NB4 (cell line): ENCODE data around the gene FLT1.
A peak's percentile ranks its signal among the peaks of the same experiment; 100 is the strongest.

Source experiments
- DNase-seq: peaks from one replicate; pipeline ENCODE4 v3.0.0; 2010; ENCODE audit warnings: low read depth
- H3K4me3 ChIP-seq: one replicate; pipeline ENCODE4 v1.5.1; 2011; ENCODE audit warnings: mild to moderate bottlenecking, low read depth, low read length, moderate library complexity
- MYC ChIP-seq: IDR thresholded peaks from 2 replicates; pipeline ENCODE4 v1.6.1; 2011; ENCODE audit warnings: low read depth, low read length
- POLR2A ChIP-seq: IDR thresholded peaks from 2 replicates; pipeline ENCODE4 v1.6.1; 2011; ENCODE audit warnings: mild to moderate bottlenecking; ENCODE audit not compliant: insufficient read length; ENCODE audit errors: extremely low read depth
- TF ChIP-seq, protein P1 (sequence below): IDR thresholded peaks from 2 replicates; pipeline ENCODE4 v1.6.1; 2011; ENCODE audit warnings: low read depth, low read length
- TF ChIP-seq, protein P2 (sequence below): IDR thresholded peaks from one replicate; pipeline ENCODE4 v1.5.1; 2012; ENCODE audit warnings: low read depth, low read length

Gene FLT1

DNA sequence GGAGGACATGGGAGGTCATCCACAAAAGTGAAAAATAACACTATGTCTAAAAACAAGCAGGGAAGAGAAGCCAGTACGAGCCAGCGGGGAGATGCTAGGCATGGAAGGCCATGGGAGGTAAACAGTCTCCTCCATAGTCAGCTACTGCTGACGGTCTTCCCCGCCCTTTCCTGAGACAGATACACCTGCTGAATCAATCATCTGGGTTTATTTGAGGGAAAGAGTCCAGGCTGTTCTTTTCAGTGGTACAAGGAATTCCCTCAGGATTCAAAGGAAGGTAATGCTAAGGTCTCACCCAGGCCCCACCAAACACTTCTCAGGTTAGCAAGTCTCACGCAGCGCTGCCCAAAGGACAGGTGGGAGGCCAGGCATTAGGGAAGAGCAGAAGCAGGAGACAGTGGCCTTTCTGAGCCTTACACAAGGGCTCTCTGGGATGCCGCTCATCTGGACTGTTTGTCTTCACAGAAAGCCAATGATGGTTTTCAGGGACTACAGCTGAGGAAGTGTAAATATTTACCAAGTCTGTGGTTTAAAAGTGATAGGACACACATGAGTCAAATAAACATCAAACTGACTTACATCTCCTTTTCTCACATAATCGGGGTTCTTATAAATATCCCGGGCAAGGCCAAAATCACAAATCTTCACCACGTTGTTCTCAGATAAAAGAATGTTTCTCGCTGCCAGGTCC lies 173.9 kb downstream of the FLT1 start:
- TF ChIP-seq, protein P1, sequence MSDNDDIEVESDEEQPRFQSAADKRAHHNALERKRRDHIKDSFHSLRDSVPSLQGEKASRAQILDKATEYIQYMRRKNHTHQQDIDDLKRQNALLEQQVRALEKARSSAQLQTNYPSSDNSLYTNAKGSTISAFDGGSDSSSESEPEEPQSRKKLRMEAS, result no peak
- TF ChIP-seq POLR2A (no peak), MYC (no peak)
- TF ChIP-seq, protein P2, sequence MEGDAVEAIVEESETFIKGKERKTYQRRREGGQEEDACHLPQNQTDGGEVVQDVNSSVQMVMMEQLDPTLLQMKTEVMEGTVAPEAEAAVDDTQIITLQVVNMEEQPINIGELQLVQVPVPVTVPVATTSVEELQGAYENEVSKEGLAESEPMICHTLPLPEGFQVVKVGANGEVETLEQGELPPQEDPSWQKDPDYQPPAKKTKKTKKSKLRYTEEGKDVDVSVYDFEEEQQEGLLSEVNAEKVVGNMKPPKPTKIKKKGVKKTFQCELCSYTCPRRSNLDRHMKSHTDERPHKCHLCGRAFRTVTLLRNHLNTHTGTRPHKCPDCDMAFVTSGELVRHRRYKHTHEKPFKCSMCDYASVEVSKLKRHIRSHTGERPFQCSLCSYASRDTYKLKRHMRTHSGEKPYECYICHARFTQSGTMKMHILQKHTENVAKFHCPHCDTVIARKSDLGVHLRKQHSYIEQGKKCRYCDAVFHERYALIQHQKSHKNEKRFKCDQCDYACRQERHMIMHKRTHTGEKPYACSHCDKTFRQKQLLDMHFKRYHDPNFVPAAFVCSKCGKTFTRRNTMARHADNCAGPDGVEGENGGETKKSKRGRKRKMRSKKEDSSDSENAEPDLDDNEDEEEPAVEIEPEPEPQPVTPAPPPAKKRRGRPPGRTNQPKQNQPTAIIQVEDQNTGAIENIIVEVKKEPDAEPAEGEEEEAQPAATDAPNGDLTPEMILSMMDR, result no peak
- DNase-seq, result no peak
- H3K4me3 ChIP-seq, result no peak overlapping the region

DNA sequence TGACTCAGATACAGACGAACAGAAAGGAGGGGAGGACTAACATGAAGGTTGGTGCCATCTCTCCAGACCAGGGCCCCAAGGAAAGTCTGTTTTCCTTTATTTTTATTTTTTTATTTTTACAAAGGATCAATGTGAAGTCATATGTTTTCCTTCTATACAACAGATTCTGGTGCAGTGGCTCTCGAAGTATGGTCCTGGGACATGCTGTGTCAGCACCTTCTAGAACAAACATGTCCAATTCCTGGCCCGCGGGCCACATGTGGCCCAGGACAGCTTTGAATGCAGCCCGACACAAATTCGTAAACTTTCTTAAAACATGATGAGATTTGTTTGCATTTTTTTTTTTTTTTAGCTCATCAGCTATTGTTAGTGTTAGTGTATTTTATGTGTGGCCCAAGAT lies 174.7 kb downstream of the FLT1 start:
- H3K4me3 ChIP-seq, result no peak overlapping the region
- TF ChIP-seq, protein P2, result no peak
- TF ChIP-seq MYC (no peak), POLR2A (no peak)
- TF ChIP-seq, protein P1, result no peak
- no peak for DNase-seq

DNA sequence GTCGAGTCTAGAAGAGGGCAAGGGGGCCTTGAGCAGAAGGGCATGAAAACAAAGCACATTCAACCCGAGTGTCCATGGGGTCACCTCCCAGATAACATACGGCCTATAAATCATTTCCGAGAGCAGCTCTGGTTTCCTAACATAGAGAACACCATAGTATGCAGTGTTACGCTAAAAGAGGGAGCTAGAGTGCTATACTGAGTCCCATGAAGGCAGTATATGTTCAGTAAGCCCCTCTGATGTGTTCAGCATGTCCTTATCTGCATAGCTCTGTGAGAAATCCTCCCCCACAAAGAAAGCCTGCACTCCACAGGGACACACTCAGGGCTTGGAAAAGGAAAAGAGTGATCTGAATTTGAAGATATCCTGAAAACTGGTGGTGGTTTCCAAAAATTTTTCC lies 175.4 kb downstream of the FLT1 start:
- TF ChIP-seq, protein P2, result no peak
- TF ChIP-seq, protein P1, result no peak
- TF ChIP-seq POLR2A (no peak), MYC (no peak)
- no peak overlapping the region for H3K4me3 ChIP-seq
- DNase-seq, result no peak

DNA sequence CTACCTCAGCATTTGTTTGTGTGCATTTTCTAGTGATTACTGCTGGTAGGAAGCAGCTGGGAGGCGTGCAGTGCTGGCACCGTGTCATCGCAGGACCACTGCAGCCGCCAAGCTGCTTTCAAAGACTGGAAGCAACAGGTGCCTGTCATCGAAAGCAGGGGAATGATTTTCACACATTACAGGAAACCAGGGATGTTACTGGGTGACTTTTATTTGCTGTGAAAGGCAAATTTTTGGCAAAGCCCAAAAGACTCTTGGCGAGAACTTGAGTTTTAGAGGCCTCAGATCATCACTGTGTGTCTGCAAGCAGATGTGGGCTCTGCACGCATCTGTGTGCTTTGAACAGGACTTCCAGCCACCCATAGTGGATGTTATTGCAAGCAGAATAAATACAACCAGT lies 176.4 kb downstream of the FLT1 start:
- H3K4me3 ChIP-seq, result no peak overlapping the region
- no peak for DNase-seq
- TF ChIP-seq POLR2A (no peak), MYC (no peak)
- TF ChIP-seq, protein P2, result no peak
- TF ChIP-seq, protein P1, result no peak

DNA sequence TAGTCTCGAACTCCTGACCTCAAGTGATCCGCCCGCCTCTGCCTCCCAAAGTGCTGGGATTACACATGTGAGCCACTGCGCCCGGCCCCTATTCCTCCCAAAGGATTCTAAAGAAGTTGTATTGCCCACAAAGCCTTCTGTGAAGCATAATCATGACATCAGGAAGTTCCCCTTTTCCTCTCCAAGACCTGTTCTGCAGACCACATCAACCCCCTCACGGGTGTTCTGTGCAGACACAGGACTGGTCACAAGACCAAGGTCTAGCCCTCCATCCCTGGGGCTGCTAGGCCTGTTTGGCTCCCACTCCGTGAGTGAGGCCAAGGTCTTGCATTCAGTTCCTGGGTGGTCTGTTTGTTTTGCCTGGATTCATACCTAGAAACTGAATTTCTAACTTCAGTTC lies 178.1 kb downstream of the FLT1 start:
- TF ChIP-seq MYC (no peak), POLR2A (no peak)
- TF ChIP-seq, protein P1, result no peak
- TF ChIP-seq, protein P2, result no peak
- no peak overlapping the region for H3K4me3 ChIP-seq
- peak; percentile 75 for DNase-seq

DNA sequence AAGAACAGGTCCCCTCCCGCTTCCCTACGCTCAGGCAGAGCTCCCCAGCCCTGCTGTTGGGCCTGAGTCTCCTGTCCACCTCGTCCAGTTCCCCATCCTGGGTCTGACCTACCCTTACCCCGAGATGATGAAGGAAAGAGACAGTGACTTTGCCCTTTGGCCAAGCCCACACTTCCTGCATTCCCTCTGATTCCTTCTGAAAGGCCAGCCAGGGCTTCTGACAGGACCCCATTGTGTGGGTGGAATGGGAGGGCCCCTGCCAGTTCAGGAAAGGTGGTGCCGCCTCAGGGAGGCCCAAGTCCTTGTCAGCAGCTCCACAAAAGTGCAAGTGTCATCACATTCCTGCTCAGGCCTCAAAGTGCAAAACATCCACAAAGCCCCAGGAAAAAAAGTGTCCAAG lies 178.8 kb downstream of the FLT1 start:
- DNase-seq, result no peak
- TF ChIP-seq POLR2A (no peak), MYC (no peak)
- TF ChIP-seq, protein P2, result no peak
- TF ChIP-seq, protein P1, result no peak
- H3K4me3 ChIP-seq, result no peak overlapping the region
